HEK293T (cell line): ENCODE data around the gene BCR.

Source experiments
- CTCF ChIA-PET: fragments of 350-600 bp; formaldehyde crosslinking; extraction: SDS; loops from one replicate; lab custom pipeline; 2021; ENCODE audit warnings: antibody characterized with exemption, inconsistent platforms; lab: Yijun Ruan, JAX
- POLR2A ChIA-PET: fragments of 350-600 bp; formaldehyde crosslinking; extraction: SDS; loops from one replicate; lab custom pipeline; 2020; ENCODE audit warnings: antibody characterized with exemption, inconsistent platforms; lab: Yijun Ruan, JAX
- DNase-seq: peaks from one replicate; pipeline ENCODE4 v3.0.0; 2012; ENCODE audit warnings: mixed read lengths; ENCODE audit errors: extremely low spot score
- ARNT ChIP-seq: fragments of 450-650 bp; IDR thresholded peaks from 2 replicates; pipeline ENCODE4 v1.6.1; 2017; ENCODE audit warnings: mild to moderate bottlenecking
- BHLHE40 ChIP-seq: fragments of 450-650 bp; IDR thresholded peaks from 2 replicates; pipeline ENCODE4 v1.6.1; 2016; ENCODE audit warnings: mild to moderate bottlenecking, moderate library complexity, borderline replicate concordance
- CTBP1 ChIP-seq: fragments of 450-650 bp; IDR thresholded peaks from 2 replicates; pipeline ENCODE4 v1.6.1; 2016; ENCODE audit warnings: borderline replicate concordance
- ELF4 ChIP-seq: fragments of 450-650 bp; IDR thresholded peaks from 2 replicates; pipeline ENCODE4 v1.6.1; 2017; ENCODE audit warnings: antibody characterized with exemption
- FOXA1 ChIP-seq: fragments of 450-650 bp; IDR thresholded peaks from 2 replicates; pipeline ENCODE4 v1.6.1; 2016; ENCODE audit warnings: mild to moderate bottlenecking
- FOXK2 ChIP-seq: fragments of 450-650 bp; IDR thresholded peaks from 2 replicates; pipeline ENCODE4 v1.6.1; 2016; ENCODE audit warnings: mild to moderate bottlenecking
- FOXM1 ChIP-seq: fragments of 450-650 bp; IDR thresholded peaks from 2 replicates; pipeline ENCODE4 v1.6.1; 2017; ENCODE audit warnings: mild to moderate bottlenecking, borderline replicate concordance
- HDGF ChIP-seq: fragments of 450-650 bp; IDR thresholded peaks from 2 replicates; pipeline ENCODE4 v1.6.1; 2017; ENCODE audit warnings: antibody characterized with exemption, borderline replicate concordance
- L3MBTL2 ChIP-seq: fragments of 450-650 bp; conservative IDR thresholded peaks from 2 replicates; pipeline ENCODE4 v1.6.1; 2016; ENCODE audit warnings: mild to moderate bottlenecking
- LEF1 ChIP-seq: fragments of 450-650 bp; IDR thresholded peaks from 2 replicates; pipeline ENCODE4 v1.6.1; 2017; ENCODE audit warnings: mild to moderate bottlenecking, borderline replicate concordance
- NFRKB ChIP-seq: fragments of 450-650 bp; IDR thresholded peaks from 2 replicates; pipeline ENCODE4 v1.6.1; 2016; ENCODE audit warnings: mild to moderate bottlenecking, moderate library complexity
- SP1 ChIP-seq: fragments of 450-650 bp; IDR thresholded peaks from 2 replicates; pipeline ENCODE4 v1.6.1; 2017
- SUZ12 ChIP-seq: fragments of 450-650 bp; IDR thresholded peaks from 2 replicates; pipeline ENCODE4 v1.6.1; 2016; ENCODE audit warnings: mild to moderate bottlenecking
- TARDBP ChIP-seq: fragments of 450-650 bp; IDR thresholded peaks from 2 replicates; pipeline ENCODE4 v1.6.1; 2016
- ZNF384 ChIP-seq: fragments of 450-650 bp; IDR thresholded peaks from 2 replicates; pipeline ENCODE4 v1.6.1; 2016
- TF ChIP-seq, protein P1 (sequence below): fragments of 450-650 bp; IDR thresholded peaks from 2 replicates; pipeline ENCODE4 v1.6.1; 2016

BCR gene

DNA sequence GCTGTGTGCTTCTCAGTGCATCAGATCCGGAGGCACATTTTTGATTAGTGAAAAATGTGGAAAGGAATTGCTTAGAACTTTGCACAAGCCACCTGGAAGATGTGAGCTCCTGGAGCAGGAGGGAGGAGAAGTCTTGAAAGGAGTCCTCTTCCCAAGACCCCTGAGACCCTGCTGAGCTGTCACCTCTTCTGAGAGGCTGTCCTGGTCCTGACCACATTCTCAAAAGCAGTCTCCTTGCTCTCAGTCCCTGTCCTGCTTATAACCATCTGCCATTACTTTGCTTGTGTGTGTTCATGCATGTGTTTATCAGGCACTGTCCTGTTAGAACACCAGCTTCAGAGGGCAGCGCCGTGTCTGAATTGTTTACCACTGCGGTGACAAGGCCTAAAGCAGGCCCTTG is 86.5 kb downstream of the BCR start:
- ChIA-PET CTCF (no interaction called here), POLR2A (no interaction called here)
- TF ChIP-seq L3MBTL2 = no peak
- TF ChIP-seq ARNT = no peak
- TF ChIP-seq ELF4 = no peak
- TF ChIP-seq, protein P1, sequence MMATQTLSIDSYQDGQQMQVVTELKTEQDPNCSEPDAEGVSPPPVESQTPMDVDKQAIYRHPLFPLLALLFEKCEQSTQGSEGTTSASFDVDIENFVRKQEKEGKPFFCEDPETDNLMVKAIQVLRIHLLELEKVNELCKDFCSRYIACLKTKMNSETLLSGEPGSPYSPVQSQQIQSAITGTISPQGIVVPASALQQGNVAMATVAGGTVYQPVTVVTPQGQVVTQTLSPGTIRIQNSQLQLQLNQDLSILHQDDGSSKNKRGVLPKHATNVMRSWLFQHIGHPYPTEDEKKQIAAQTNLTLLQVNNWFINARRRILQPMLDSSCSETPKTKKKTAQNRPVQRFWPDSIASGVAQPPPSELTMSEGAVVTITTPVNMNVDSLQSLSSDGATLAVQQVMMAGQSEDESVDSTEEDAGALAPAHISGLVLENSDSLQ = no peak
- no peak for TF ChIP-seq LEF1
- TF ChIP-seq BHLHE40 = no peak
- DNase-seq = no peak

DNA sequence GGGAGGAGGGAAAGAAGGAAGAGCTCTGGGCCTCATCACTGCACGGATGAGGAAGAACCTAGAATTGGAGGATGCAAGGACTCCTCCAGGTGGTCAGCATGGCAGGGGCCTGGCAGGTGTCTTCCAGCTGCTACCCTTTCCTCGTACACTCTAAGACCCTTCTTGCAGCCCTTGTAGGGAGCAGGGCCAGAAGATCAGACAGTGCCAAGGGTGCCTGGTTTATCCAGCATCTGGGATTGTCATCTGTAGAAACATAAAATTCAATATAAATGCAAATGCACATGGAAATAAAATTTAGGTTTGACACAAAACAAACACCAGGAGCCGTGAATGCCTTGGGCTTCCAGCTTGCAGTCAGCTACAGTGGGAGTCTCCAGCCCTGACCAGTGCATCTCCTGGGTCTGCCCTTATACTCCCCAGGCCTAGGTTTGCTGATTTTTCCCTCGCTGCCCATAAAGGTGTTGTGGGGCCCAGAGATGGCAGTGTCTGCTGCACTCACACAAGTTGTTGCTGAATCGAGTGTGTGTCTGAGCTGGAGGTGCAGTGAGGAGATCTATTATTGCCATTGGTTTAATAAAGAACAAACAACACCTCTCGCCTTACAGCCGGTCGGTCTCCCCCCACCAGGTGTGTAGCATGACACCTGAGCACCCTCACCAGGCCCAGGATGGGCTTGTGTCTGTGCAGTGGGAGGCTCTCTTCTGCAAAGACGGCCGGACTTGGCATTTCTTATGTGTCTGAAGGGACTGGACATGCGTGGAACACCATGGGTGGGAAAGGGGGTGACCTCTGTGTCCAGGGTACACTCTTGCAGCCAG is 87.1 kb downstream of the BCR start:
- DNase-seq = no peak
- no peak for TF ChIP-seq LEF1
- TF ChIP-seq CTBP1 = no peak
- TF ChIP-seq ZNF384 = no peak
- no peak for TF ChIP-seq BHLHE40
- no peak for TF ChIP-seq ELF4
- ChIA-PET CTCF (no interaction called here), POLR2A (no interaction called here)

DNA sequence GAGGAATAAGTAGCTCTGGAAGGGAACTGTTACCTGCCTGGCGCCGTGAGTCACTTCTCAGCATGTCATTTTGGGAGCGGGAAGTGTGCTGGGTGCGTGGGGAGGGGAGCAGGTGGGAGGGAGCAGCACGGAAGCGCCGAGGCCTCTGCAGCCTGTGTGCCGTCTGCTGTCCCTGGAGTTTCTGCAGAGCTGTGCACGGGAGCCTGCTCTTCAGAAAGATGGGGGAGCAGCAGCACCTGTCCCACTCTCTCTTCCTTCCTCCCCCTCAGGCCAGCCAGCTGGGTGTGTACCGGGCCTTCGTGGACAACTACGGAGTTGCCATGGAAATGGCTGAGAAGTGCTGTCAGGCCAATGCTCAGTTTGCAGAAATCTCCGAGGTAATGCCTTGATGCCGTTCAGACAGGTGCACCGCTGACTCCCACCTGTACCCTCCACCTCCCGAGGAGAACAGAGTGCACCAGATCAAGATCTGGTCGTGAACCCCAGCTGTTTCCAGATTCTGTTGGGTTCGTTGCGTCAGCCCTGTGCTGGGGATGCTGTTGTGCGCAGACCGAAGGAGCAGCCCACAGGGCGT is 87.9 kb downstream of the BCR start:
- TF ChIP-seq LEF1 (no peak), FOXM1 (no peak), FOXA1 (no peak), BHLHE40 (no peak), SUZ12 (no peak), ZNF384 (no peak), ELF4 (no peak), FOXK2 (no peak), NFRKB (no peak), TARDBP (no peak), L3MBTL2 (no peak), ARNT (no peak), SP1 (no peak), HDGF (no peak), CTBP1 (no peak)
- TF ChIP-seq, protein P1 = no peak
- DNase-seq = no peak
- ChIA-PET POLR2A (no interaction called here), CTCF (no interaction called here)

DNA sequence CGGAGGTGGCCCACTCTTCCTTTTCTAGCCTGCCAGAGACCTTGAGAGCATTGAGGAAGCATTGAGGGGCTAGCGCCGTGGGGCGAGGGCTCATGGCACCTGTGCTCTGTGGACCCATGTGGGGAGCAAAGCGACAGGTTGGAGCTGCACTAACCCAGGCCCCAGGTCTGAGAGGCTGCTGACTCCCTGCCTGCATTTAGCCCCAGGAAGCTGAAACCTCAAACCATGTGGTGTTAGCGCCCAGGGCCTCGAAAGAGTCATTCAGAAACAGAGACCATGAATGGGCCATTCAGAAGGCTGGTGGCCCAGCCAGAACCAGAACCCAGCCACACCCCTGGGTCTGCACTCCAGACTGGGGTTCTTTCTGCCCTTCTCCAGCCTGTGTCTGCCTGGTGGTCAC is 88.6 kb downstream of the BCR start:
- no peak for DNase-seq
- POLR2A ChIA-PET = no interaction called here
- TF ChIP-seq, protein P1 = no peak
- TF ChIP-seq FOXM1 (no peak), HDGF (no peak), FOXK2 (no peak), ARNT (no peak), L3MBTL2 (no peak), LEF1 (no peak), SP1 (no peak), SUZ12 (no peak), FOXA1 (no peak), NFRKB (no peak)
- CTCF ChIA-PET = interaction anchor here (0.8 kb wide), 1 partner anchor 96 kb away, joined by 3 read pairs; no protein-coding TSS in a partner anchor

DNA sequence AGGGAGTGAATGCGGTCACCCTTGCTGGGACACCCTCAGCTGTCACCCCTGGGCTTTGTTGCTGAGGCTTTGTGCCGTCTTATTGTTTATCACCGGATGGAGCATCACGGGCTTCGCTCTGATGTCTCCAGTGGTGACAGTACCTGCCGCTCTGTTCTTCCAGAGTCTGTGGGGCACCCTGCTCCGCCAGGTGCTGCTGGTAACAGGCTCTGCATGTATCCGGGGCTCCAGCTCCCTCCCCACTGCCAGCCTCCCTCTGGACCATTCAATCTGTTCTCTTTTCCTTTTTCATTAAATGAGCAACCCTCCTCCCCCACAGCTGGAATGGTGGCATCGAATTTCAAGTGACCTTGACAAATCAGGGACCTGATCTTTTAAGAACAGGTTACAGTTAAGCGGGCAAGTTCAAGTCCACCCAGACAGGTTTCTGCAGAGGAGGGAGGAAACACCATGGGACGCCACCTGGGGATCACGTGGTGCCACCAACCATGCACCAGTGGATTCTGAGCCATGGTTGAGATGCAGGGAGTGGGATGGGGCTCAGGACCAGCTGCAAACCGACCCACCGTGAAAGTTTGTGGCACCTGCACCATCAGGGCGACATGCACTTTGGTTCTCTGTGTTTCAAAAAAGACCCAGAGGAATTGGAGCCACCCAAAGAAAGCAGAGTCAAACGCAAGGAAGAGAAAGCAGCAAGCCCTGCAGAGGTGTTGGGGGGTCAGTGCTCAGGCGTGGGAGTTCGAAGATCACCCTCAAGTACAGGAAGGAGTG is 89.3 kb downstream of the BCR start:
- DNase-seq = no peak
- TF ChIP-seq, protein P1 = no peak
- TF ChIP-seq CTBP1 (no peak), LEF1 (no peak), FOXA1 (no peak), SUZ12 (no peak), ELF4 (no peak), ARNT (no peak), TARDBP (no peak), SP1 (no peak), BHLHE40 (no peak), L3MBTL2 (no peak), FOXM1 (no peak), FOXK2 (no peak), ZNF384 (no peak)
- CTCF ChIA-PET = interaction anchor here (0.8 to 1.8 kb wide), 2 partner anchors 12 to 97 kb away, joined by 3 to 6 read pairs; no protein-coding TSS in a partner anchor
- POLR2A ChIA-PET = no interaction called here
